HFFc6 (cell line): Measurements from ENCODE around the gene ZSCAN25. TPM values are rescaled to one million over a fixed set of nuclear protein-coding genes. Genes with fewer than 3 reads are reported as not detected.

Experiments
- DNase-seq: peaks from one replicate; pipeline ENCODE4 v3.0.0-alpha.2; 2018
- H3K27ac Mint-ChIP-seq: 2 replicates; pipeline ENCODE4 v1.8.0; 2020; ENCODE audit warnings: mild to moderate bottlenecking, mixed read lengths
- H3K27me3 Mint-ChIP-seq: 2 replicates; pipeline ENCODE4 v1.8.0; 2021; ENCODE audit warnings: mild to moderate bottlenecking, moderate library complexity, mixed read lengths; ENCODE audit not compliant: insufficient read depth
- H3K36me3 Mint-ChIP-seq: 2 replicates; pipeline ENCODE4 v1.8.0; 2021; ENCODE audit warnings: low read depth, mixed read lengths
- H3K4me1 Mint-ChIP-seq: 2 replicates; pipeline ENCODE4 v1.8.0; 2020; ENCODE audit warnings: low read depth, mixed read lengths
- H3K4me3 Mint-ChIP-seq: 2 replicates; pipeline ENCODE4 v1.8.0; 2020; ENCODE audit warnings: mild to moderate bottlenecking, moderate library complexity, mixed read lengths
- H3K9me3 Mint-ChIP-seq: 2 replicates; pipeline ENCODE4 v1.8.0; 2020; ENCODE audit warnings: mild to moderate bottlenecking, mixed read lengths
- total RNA-seq, 6 experiments: library from RNA; stranded (reverse); fragmentation: NEBNext Ultra II Directional; extraction: Animal tissue kit (Norgen Biotek cat#: 25700); gene quantifications; 2 replicates in 1 of 6; 3 replicates in 5 of 6; pipeline ENCODE4 v1.2.3, GENCODE V29; 2021
- TF ChIP-seq, protein P1 (sequence below): fragments of 200-600 bp; sonication (generic); IDR thresholded peaks from 2 replicates; pipeline ENCODE4 v1.5.0; 2021; ENCODE audit warnings: antibody characterized with exemption, mild to moderate bottlenecking

Gene ZSCAN25
- total RNA-seq, 6 experiments from 2014 or later = 9.3 to 12.6 (median 9.9) TPM

DNA sequence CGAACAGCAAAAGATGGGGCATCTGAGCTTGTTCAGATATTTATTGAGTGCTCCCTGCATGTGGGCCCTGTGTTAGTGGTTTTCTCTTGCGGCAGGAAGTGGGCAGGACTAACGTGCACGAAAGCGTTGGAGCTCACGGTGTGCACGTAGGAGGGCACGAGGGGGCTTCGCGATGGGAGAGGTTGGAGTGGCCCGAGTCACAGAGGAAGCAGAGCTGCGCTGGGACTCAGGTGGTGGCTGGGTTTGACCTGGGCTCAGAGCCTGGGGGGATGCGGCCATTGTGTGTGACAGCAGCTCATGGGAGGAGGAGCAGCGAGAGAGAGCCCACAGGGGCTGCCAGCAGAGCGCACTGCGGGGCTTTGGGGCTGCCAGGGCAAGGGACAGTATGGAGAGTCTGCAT is 7.7 kb downstream of the ZSCAN25 start:
- peaks cover 32% of the 10 kb centered on the region for H3K4me1 Mint-ChIP-seq
- H3K9me3 Mint-ChIP-seq = no peaks in the 10 kb centered on the region
- no peak for DNase-seq
- H3K4me3 Mint-ChIP-seq = no peak overlapping the region
- H3K36me3 Mint-ChIP-seq = peaks cover 60% of the 10 kb centered on the region
- no peaks in the 10 kb centered on the region; the same call in 1 of the 2 replicates for H3K27me3 Mint-ChIP-seq
- H3K27ac Mint-ChIP-seq = no peak overlapping the region
- TF ChIP-seq, protein P1, sequence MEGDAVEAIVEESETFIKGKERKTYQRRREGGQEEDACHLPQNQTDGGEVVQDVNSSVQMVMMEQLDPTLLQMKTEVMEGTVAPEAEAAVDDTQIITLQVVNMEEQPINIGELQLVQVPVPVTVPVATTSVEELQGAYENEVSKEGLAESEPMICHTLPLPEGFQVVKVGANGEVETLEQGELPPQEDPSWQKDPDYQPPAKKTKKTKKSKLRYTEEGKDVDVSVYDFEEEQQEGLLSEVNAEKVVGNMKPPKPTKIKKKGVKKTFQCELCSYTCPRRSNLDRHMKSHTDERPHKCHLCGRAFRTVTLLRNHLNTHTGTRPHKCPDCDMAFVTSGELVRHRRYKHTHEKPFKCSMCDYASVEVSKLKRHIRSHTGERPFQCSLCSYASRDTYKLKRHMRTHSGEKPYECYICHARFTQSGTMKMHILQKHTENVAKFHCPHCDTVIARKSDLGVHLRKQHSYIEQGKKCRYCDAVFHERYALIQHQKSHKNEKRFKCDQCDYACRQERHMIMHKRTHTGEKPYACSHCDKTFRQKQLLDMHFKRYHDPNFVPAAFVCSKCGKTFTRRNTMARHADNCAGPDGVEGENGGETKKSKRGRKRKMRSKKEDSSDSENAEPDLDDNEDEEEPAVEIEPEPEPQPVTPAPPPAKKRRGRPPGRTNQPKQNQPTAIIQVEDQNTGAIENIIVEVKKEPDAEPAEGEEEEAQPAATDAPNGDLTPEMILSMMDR = no peak

DNA sequence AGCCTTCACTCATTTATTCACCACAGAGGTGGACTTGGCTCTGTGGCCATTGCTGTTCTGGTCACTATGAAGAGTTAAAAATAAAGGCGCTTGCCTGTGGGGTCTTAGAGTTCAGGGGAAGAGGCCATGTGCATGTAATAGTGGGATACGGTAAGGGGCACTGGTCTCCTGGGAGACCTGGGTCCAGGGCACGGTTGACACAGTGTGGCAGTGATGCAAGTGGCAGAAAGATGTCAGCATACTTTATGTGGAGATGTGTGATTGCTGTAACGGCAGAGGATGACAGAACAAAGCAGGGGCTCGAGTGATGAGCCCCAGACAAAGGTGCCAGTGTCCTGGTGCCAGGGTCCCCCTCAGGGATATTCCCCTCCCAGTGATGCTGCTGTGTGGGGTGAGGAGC is 8.6 kb downstream of the ZSCAN25 start:
- TF ChIP-seq, protein P1 = no peak
- H3K27ac Mint-ChIP-seq = no peak overlapping the region
- no peak overlapping the region for H3K4me3 Mint-ChIP-seq
- H3K36me3 Mint-ChIP-seq = peaks cover 60% of the 10 kb centered on the region
- peaks cover 28% of the 10 kb centered on the region for H3K4me1 Mint-ChIP-seq
- no peak for DNase-seq
- no peaks in the 10 kb centered on the region; the same call in 1 of the 2 replicates for H3K27me3 Mint-ChIP-seq
- no peaks in the 10 kb centered on the region for H3K9me3 Mint-ChIP-seq

DNA sequence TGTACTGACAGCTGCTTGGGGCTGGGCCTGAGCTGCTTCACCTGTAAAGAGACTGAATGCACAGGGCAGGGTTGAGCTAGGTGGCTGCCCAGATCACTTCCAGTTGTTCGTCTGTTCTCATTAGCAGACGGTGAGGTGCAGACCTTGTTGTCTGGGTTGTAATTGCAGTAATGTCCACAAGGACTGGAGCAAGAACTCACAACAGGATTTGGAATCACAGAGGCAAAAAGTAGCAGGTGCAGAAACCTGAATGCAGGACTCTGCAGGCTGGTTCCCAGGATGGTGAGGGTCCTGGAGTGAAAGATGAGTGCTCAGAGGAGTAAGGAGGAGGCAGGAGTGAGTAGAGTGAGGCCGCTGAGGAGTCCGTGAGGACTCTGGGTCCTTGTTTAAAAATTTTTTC is 9.2 kb downstream of the ZSCAN25 start:
- Mint-ChIP-seq H3K27me3 (no peaks in the 10 kb centered on the region; the same call in 1 of the 2 replicates), H3K36me3 (peaks cover 63% of the 10 kb centered on the region), H3K9me3 (no peaks in the 10 kb centered on the region), H3K27ac (no peak overlapping the region), H3K4me3 (no peak overlapping the region), H3K4me1 (peaks cover 22% of the 10 kb centered on the region)
- no peak for DNase-seq
- TF ChIP-seq, protein P1 = peak; percentile 31

DNA sequence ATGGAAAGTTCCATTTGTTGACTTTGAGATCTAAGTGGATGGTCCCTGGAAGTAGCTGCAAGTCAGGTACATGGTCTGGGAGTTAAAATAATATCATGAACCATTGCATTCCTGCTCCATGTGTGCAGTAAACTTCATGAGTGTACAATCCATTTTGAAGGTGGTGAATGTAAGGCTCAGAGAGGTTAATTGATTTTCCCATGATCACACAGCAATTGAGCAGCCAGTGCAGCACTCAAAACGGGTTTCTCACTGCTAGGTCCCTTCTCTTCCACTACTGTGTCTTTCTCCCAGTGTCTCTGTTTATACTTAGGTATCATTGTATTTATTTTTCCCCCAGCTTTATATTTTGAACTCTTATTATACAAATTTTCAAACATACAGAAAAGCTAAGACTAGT is 9.9 kb downstream of the ZSCAN25 start:
- peaks cover 17% of the 10 kb centered on the region for H3K4me1 Mint-ChIP-seq
- H3K27ac Mint-ChIP-seq = no peak overlapping the region
- no peak for DNase-seq
- TF ChIP-seq, protein P1 = no peak
- no peaks in the 10 kb centered on the region; the same call in 1 of the 2 replicates for H3K27me3 Mint-ChIP-seq
- peaks cover 59% of the 10 kb centered on the region for H3K36me3 Mint-ChIP-seq
- no peak overlapping the region for H3K4me3 Mint-ChIP-seq
- no peaks in the 10 kb centered on the region for H3K9me3 Mint-ChIP-seq

DNA sequence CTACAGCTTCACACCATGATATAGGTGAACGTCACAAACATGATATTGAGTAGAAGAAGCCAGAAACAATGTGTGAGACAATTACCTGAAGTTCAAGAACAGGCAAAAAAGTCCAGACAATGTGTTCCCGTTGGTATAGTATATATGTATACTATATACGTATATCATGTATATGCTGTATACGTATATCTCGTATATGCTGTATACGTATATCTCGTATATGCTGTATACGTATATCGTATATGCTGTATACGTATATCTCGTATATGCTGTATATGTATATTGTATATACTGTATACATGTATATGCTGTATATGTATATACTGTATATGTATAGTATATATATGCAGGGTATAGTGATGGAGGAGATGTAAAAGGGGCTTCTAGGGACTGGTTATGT is 10.8 kb downstream of the ZSCAN25 start:
- TF ChIP-seq, protein P1 = no peak
- H3K27ac Mint-ChIP-seq = no peak overlapping the region
- no peaks in the 10 kb centered on the region; the same call in 1 of the 2 replicates for H3K27me3 Mint-ChIP-seq
- H3K4me3 Mint-ChIP-seq = no peak overlapping the region
- H3K36me3 Mint-ChIP-seq = peaks cover 54% of the 10 kb centered on the region
- H3K4me1 Mint-ChIP-seq = peaks cover 14% of the 10 kb centered on the region
- no peak for DNase-seq
- no peaks in the 10 kb centered on the region for H3K9me3 Mint-ChIP-seq
